Measurements from ENCODE around the gene TM9SF2. TPM values are rescaled to one million over a fixed set of nuclear protein-coding genes. Genes with fewer than 3 reads are reported as not detected.

Gene TM9SF2
- total and polyA plus RNA-seq, 2 of the 4 experiments (the other 2 are of a cell fraction) = 46.1 to 85.5 TPM

GRCh38 chr13:99589575-99589974 lies 88.3 kb downstream of the TM9SF2 start:
- BruUV-seq (replicated peaks) = no TSS peak
- H2AK5ac ChIP-seq (ENCODE audit: low read depth, low read length) = no peak overlapping the region
- no peak overlapping the region for H3K23ac ChIP-seq (ENCODE audit: low read depth, low read length)
- H3K9me3 ChIP-seq (ENCODE audit: control insufficient read depth, insufficient read depth, low read length) = peaks cover 2% of the 10 kb centered on the region; the same call in 1 of the 2 replicates
- no peak overlapping the region for H3K14ac ChIP-seq (replicated peaks; ENCODE audit: low read depth, low read length)
- ChIA-PET CTCF (no interaction called here), POLR2A (ENCODE audit: unreplicated experiment) (no interaction called here)
- H2BK15ac ChIP-seq (ENCODE audit: low read depth, low read length) = no peak overlapping the region
- peaks cover 6% of the 10 kb centered on the region; the same call in 1 of the 2 replicates for H3K4me1 ChIP-seq (ENCODE audit: control insufficient read depth, insufficient read depth, low read length)
- H4K91ac ChIP-seq (ENCODE audit: insufficient read depth, low read depth, low read length) = no peak overlapping the region
- no peak overlapping the region for H2BK5ac ChIP-seq (ENCODE audit: low read depth, low read length, poor library complexity, severe bottlenecking)
- H2BK20ac ChIP-seq (ENCODE audit: low read depth, low read length) = no peak overlapping the region
- no peak overlapping the region for H3K27ac ChIP-seq (ENCODE audit: insufficient read depth, low read length)
- no peak overlapping the region for H4K5ac ChIP-seq (ENCODE audit: low read depth, low read length)
- in situ Hi-C loops (cut with MboI; ENCODE audit: low sequenced_read_pairs) = no loop called here
- intact Hi-C loops (cut with micrococcal nuclease) = no loop called here
- H2AFZ ChIP-seq (replicated peaks; ENCODE audit: low read length, poor library complexity) = no peak overlapping the region
- no CpG with 5 or more reads among the region's 6 CpGs for WGBS, 2 experiments (ENCODE audit: extremely low coverage in 2 of 2, insufficient read length in 1 of 2)
- H3K36me3 ChIP-seq (ENCODE audit: control insufficient read depth, insufficient read depth, low read length) = no peaks in the 10 kb centered on the region
- no peak overlapping the region for H3K4me3 ChIP-seq (ENCODE audit: insufficient read depth, low read depth, low read length)
- H3K18ac ChIP-seq (ENCODE audit: low read depth, low read length) = no peak overlapping the region
- H3K9ac ChIP-seq (ENCODE audit: low read depth, low read length) = no peak overlapping the region
- H2AK9ac ChIP-seq (replicated peaks; ENCODE audit: low read depth, low read length, poor library complexity) = no peak overlapping the region
- ATAC-seq (ENCODE audit: low read depth) (no peak), DNase-seq (no peak)
- dilution Hi-C loops (cut with HindIII; ENCODE audit: low sequenced_read_pairs, unreplicated experiment) = no loop called here
- H3K4ac ChIP-seq (ENCODE audit: low read depth, low read length) = no peak overlapping the region
- H4K20me1 ChIP-seq (ENCODE audit: insufficient read depth, low read length) = no peaks in the 10 kb centered on the region
- no peak for TF ChIP-seq BHLHE40 (IDR thresholded peaks at IDR 0.05; ENCODE audit: low read depth, low read length)
- no peak for TF ChIP-seq POLR2A (IDR thresholded peaks at IDR 0.05; ENCODE audit: low read depth, low read length)
- TF ChIP-seq RAD21 (IDR thresholded peaks at IDR 0.05; ENCODE audit: low read length) = no peak
- TF ChIP-seq NFE2L2 (IDR thresholded peaks at IDR 0.05; ENCODE audit: low read depth, low read length) = no peak
- TF ChIP-seq ELK1 (IDR thresholded peaks at IDR 0.05; ENCODE audit: borderline replicate concordance, low read depth, low read length) = no peak
- TF ChIP-seq, protein P1, sequence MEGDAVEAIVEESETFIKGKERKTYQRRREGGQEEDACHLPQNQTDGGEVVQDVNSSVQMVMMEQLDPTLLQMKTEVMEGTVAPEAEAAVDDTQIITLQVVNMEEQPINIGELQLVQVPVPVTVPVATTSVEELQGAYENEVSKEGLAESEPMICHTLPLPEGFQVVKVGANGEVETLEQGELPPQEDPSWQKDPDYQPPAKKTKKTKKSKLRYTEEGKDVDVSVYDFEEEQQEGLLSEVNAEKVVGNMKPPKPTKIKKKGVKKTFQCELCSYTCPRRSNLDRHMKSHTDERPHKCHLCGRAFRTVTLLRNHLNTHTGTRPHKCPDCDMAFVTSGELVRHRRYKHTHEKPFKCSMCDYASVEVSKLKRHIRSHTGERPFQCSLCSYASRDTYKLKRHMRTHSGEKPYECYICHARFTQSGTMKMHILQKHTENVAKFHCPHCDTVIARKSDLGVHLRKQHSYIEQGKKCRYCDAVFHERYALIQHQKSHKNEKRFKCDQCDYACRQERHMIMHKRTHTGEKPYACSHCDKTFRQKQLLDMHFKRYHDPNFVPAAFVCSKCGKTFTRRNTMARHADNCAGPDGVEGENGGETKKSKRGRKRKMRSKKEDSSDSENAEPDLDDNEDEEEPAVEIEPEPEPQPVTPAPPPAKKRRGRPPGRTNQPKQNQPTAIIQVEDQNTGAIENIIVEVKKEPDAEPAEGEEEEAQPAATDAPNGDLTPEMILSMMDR (conservative IDR thresholded peaks at IDR 0.05; ENCODE audit: low read depth, low read length) = no peak
- no peak for TF ChIP-seq USF2 (IDR thresholded peaks at IDR 0.05; ENCODE audit: low read depth, low read length)
- TF ChIP-seq CEBPB (IDR thresholded peaks at IDR 0.05; ENCODE audit: low read depth, low read length) = no peak
- TF ChIP-seq MXI1 (IDR thresholded peaks at IDR 0.05; ENCODE audit: borderline replicate concordance, low read depth, low read length) = no peak
- TF ChIP-seq CHD1 (IDR thresholded peaks at IDR 0.05; ENCODE audit: low read depth, low read length) = no peak
- TF ChIP-seq MAFK (IDR thresholded peaks at IDR 0.05; ENCODE audit: low read depth, low read length) = no peak
- H3K4me2 ChIP-seq (ENCODE audit: low read depth, low read length) = no peak overlapping the region
- H4K8ac ChIP-seq (ENCODE audit: low read depth in 2 of 2, low read length in 2 of 2) = no peak overlapping the region
- peaks cover 3% of the 10 kb centered on the region for H3K27me3 ChIP-seq (ENCODE audit: control insufficient read depth, insufficient read depth, low read length)
- no peak overlapping the region for H2BK120ac ChIP-seq (ENCODE audit: low read depth, low read length)
- H3K9me1 ChIP-seq (ENCODE audit: insufficient read depth, low read length) = peaks cover 9% of the 10 kb centered on the region; the same call in 1 of the 2 replicates
- no peak overlapping the region for H3K56ac ChIP-seq (ENCODE audit: extremely low read depth, insufficient read depth, low read length)
- H3K79me1 ChIP-seq (ENCODE audit: low read depth in 1 of 2, low read length in 2 of 2) = no peaks in the 10 kb centered on the region
